Fibroblast of peridontal ligament (primary cell): ENCODE results near the gene LRP1B.

Experiments
- DNase-seq: peaks from one replicate; pipeline ENCODE4 v3.0.0-alpha.2; 2010; ENCODE audit errors: extremely low read depth

The LRP1B gene

DNA sequence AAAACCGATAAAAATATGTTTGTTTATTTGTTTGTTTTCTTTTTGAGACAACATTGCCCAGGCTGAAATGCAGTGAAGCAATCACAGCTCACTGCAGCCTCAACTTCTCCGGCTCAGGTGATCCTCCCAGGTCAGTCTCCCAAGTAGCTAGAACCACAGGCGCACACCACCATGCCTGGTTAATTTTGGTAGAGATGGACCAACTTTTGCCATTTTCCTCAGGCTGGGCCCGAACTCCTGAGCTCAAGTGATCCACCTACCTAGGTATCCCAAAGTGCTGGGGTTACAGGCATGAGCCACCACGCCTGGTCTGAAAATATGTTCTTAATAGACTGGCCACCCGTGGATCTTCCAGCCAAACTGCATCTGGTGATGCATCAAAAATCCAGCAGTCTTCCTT is 1867.9 kb downstream of the LRP1B start:
- no peak for DNase-seq

DNA sequence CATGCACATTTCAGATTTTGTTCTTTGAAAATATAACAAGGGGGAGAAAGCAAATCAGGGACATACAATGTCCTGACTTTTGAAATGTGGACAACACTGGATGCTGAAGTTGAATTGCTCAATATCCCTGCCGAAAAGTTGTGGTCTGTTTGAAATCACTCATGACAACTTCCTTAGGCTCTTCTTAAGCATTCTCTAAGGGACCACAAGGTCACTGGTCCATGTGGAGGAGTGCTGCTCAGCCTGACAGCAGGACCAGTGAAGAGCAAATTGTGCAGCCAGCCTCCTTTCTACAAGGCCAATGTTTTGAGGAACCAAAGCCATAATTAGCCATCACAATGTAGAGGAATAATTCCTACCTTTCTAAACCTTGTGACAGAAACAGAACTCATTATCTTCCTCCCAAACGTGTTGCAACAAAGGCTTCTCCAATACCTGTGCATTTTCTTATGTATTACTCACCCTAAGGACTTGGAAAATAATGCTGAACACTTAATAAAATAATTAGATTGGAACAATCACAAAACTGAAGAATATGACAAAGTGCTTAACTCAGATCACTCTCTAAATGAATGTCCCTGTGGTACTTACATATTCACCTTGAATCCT is 1873.0 kb downstream of the LRP1B start:
- DNase-seq = no peak

DNA sequence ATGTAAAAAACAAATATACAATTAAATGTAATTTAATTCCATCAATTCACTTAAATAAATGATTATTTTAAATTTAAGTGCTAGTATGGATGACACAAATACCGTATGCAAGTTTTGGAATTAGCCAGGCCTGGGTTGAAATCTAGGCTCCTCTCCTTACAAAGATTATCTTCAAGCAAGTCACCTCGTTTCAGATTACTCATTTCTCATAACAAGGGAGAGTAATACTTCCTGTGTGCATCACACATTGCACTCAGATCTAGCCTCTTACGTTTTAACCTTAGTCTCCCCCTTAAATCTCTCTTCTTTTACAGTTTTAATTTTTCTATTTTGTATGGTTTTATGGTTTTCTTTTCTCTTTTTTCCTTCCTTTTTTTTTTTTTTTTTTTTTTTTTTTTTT is 1874.7 kb downstream of the LRP1B start:
- DNase-seq = no peak

DNA sequence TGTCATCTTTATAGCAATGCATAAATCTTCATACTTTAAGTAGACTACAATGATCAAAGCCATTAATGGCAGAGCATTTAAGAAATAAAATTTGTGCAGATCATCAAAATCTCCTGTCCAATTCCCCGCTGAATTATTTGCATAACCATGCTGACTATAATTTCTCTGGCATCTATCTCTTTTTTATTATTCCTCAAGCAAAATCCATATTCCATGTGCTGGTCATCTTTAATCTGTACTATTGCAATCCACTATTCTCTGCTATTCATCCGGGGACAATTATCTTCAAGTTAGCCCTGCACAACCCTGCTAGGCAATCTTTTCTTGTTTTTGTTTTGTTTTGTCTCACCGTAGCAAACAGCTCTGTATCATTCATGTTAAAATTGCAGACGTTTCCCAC is 1881.0 kb downstream of the LRP1B start:
- DNase-seq = no peak

DNA sequence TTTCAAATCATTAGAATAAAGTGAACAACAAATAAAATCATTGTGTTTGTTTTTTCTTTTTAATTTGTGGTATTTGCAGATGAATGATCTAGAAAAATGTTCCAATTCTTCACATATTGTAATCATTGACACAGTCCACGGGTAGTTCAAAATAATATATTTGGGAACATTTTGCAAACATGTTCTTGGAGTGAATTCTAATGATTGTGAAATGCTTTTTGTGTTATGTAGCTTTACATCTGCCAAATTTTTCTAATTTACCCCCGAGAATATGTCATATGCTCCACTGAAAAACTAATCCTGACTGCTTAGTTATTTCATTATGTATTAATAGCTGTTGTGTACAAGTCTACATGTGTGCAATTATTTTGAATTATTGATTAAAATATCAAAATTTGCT is 1882.2 kb downstream of the LRP1B start:
- DNase-seq = no peak

DNA sequence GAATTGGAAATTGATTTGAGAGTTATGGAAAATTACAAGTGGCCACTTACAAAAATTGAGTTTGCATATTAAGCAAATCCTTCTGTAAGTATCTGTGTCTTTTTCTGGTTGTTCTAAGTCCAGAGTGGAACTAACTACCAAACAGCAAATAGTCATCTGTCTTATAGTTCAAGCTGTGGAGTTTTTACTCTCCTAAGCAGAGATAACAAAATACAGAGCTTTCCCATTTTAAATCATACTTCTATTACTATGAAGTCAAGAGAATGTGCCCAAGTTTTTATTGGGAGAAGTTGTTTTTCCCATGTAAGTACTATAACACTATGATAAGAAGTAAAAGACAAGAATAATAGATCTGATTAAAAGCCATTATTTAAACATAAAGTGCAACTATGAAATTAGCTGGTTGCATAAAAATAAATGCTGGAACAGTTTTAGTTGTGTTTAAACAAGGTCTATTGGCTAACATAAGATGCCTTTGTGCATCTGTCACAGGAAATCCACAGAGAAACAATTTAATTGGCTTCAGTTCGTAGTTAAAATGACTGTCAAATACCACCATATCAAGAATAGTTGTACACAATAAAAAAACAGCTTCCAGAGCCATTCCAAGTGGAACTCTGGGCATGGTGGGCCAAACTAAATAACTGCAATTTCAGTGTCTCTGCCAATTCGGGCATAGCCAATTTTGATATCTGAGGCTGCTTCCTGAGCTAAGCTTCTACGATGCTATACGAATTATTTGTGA is 1883.2 kb downstream of the LRP1B start:
- DNase-seq = peak; percentile 29

DNA sequence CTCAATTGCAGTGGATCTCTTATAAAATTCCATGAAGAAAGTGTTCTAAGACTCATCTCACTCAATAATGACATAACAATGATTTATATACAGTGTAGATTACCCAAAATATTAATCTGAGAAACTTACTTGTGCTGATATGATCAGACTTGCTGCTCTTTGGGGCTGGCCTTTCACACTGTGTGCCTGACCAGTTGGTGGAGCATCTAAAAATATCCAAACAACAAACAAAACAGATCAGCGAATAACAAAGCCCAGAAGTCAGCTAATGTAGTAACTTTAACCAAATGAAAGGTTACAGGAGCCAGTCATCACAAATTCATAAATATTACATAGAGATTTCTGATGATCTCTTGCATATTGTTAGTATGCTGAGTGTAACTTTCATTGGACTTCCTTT is 1883.9 kb downstream of the LRP1B start:
- no peak for DNase-seq

DNA sequence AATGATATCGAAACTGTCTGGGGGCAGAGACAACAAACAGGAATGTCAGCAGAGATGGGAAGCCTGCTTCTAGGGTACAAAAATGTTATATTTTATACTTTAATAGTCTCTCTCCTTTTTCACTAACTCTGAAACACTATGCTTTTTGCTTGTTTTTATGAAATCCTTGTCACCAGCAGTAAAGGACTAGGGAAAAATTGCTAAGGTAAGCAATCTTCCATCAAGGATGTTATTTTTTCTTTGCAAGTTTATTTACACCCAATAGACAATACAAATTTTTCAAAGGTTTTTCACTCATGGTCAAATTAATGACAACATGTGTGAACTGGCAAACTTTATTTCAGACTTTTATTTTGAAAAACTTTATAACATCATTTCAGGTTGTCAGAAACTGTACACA is 1884.8 kb downstream of the LRP1B start:
- no peak for DNase-seq

DNA sequence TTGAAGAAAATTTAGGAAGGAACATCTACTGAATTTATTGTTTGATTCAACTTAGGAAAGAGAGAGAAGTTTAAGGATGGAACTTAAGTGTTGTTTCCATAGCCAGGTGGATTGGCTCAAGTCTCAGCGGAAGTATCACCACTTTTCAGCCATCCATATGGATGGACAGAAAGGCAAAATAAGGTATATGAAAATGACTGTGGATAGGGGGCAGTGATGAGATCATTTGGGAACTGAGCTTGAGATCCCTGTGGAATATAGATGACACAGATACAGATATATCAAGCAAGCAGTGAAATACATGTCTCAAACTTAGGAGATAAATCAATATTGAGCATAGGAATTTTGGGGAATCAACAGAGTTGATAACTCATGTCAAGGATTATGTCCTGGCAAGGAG is 1887.9 kb downstream of the LRP1B start:
- no peak for DNase-seq

DNA sequence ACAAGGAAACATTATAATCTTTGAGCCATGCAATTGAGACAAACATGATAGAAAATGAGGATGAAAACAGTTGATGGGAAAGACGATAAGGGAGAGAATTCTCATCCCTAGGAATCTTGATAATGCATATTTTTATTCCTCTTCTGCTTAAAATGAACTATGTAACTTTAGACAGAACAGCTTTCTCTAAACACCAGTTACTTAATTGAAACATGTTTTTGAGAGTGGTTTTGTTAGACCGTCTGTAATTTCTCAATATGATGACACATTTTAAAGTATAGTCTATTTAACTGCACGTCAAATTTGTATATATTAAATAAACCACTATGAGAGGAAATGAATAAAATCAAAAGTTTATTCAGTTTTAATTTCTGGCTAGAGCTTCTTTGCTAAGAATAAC is 1896.7 kb downstream of the LRP1B start:
- DNase-seq = peak; percentile 5

DNA sequence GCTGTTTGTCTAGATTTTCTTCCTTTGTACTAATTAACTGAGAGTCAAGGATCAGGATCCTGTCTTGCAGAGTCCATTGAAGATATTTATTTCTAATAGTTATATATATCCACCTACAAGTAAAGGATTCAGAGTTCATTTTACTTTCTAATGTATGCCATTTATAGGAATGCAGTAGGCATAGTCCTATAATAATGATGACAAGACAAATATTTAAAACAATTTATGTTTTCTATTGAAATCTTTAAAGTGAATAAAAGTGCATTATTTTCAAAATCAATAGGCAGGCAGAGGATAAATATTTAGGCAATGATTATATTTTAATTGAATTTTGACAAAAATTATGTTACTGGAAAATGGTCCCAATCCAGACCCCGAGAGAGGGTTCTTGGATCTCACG is 1919.9 kb downstream of the LRP1B start:
- DNase-seq = no peak

DNA sequence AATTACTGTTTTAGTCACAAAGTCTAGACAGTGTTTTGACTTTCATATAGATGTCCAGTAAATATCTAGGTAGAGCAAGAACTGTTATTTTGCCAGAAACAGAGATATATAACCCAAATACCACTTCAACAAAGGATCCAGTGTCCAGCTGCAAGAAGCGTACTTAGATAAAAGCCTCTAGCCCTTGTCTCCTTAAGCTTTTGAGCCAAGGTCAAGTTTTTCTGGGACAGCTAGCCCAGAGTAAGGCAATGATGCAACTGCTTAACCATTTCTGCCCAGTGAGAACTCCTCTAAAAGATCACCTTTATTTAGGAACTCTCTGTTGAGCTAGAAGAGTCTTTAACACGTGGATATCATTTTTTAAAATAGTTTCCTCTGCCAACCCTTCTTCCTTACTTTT is 1925.7 kb downstream of the LRP1B start:
- no peak for DNase-seq

DNA sequence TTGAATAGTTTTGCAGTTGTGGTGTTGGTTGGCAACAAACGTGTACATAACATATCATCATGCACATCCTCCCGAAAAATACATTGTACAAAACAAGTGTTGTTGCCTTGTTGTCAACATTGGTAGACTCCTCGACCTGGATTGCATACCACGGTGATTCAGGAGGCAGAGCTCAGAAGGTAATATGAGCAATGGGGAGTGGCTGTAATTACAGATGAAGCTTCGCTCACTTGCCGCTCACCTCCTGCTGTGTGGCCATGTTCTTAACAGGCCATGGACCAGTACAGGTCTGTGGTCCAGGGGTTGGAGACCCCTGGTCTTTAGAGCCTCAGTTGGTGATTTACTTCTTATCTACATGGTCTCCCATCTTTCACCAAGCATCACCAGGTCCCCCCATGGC is 1927.5 kb downstream of the LRP1B start:
- no peak for DNase-seq

DNA sequence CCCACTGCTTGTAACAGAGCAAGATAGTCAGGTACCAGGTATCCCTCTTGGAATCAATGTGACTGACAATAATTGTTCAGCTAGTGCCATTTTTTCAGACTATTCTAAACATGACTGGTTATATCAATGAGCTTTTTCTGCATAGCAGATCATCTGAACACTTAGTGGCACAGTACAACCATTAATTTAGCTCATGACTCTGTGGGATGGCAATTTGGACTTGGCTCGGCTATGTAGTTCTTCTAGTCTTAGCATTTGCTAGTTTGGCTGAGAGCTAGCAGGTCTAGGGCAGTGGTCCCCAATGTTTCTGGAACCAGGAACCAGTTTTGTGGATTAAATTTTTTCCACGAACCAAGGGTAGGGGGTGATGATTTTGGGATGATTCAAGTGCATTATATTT is 1929.2 kb downstream of the LRP1B start:
- DNase-seq = no peak

DNA sequence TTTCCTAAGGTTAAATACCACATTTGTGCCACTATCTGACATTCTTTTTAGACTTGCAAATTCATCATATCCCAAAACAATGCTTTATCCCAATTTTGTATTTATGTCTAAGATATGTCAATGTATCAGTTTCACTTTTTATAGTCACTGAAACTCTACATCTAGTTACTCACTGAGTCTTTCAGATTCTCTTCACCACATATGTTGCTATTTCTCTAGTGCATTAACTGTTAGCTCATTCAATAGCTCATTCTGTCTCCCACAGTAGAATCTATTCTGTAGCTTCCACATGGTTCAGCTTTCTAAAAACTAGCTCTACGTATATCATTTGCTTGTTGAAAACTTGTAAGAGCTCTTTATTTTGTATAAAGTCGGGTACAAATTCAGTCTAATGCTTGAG is 1930.1 kb downstream of the LRP1B start:
- no peak for DNase-seq

DNA sequence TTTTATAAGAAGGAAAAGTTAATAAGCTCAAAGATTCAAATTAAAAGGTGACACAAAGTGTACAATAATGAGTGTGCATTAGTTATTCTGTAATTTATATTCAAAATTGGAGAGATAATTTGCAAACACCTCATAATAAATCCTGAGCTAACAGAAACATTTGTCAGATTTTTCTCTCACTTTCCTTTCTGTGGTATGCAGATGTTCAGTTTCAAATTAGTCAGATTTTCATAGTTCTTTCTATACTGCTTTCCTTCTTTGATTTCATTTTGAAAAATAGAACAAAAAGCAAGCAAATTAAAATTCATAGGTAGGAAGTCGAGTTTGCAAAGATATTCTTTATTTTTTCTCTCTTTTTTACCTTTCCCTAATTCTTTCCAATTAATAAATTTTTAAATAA is 1930.5 kb downstream of the LRP1B start:
- DNase-seq = no peak

DNA sequence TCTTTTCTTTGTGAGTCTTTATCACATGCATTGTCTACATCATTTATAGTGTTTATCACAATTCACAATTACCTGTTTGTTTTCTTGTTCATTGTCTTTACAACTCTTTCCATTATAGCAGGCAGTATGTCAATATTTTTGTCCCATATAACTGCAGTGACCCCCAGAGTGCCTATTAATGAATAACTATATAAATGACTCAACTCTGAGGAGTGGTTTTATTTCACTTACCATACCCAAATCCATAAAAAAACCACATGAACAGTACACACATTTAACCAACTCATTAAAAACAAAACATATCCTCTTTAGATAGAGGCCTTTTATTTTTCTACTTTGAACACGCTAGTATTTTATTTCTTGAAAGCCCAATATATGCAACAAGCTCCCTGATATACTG is 1931.5 kb downstream of the LRP1B start:
- DNase-seq = no peak

DNA sequence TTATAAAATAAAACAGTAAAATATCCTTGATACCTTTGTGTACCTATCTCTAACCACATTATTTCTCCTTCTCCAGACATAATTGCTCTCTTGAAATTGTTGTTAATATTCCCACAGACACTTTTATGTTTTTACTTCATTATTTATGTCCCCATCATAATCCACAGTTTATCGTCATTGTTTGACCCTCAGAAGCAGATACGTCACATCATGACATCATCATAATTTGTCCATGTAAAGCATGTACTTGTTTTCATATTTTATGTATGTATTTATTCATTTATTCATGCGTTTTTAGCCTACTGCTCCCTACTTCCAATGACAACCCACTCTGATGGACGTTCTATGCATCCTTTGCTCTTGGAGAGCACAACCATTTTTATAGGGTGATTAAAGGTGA is 1943.7 kb downstream of the LRP1B start:
- DNase-seq = no peak

DNA sequence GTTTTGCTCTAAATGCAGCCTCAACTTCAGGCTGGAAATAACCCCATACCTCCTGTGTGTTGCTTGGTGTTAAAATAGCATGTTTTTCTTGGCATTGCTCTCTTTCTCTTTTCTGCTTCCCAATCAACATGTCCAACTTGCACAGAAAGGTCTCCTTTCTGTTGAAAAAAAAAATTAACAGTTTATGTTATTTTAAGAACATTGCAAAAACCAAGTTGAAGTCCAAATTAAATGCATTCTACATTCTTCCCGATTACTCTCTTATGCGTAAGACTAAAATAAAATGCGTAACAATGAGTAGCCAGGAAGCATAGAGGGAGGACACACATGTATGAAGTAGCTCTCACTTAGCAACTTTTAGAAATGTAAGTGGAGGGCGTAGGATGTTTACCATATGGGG is 1944.5 kb downstream of the LRP1B start:
- no peak for DNase-seq

DNA sequence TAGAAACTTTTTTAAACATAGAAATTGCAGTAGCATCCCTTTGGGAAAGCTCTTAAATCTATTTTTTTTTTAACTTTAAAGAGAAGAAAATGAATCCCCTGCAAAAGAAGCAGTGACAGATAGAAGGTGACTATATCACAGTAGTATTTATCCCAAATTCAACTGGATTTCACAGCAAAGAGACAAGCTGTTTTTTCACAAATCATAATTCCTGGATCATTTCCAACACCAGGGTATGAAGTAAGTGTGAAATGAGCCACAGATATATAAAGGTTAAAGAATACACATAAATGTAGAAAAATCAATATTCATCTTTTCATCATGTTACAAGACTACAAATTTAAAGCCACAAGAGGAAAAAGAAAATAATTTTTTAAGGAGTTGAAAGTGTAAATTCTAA is 1945.7 kb downstream of the LRP1B start:
- no peak for DNase-seq

DNA sequence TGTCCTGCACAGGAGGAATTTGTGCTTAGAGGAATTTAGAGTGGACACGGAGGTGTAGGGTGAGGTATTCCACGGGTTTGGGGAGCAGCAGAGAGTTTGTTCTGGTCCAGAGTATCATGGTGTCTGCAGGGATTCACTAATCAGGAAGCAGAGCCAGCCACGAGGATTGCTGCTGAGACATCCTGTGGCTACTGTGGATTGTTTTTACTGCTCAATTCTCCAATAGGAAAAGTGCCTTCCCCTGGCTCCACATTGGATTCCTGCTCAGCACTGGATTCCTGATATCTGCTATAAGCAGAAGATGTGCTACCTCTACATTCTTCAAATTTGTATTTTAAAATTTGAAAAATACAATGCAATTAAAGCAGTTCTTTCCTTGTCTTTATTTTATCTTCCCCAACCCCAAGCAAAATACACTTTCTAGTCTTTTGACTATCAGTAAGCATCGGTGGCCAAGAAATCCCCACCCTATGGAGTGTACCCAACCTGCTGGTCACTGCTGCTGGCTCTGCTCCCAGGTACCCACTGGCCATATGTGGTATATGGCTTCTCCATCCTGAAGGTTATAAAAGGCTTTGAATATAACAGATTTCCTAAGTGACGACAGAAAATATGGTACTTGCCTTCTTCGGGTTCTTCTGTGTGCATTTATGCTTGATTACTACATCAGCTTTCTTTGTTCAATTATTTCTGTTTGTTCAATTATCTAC is 1947.6 kb downstream of the LRP1B start:
- no peak for DNase-seq
